ENCODE results near the gene TBX4.
A peak's percentile ranks its signal among the peaks of the same experiment; 100 is the strongest.
"Not testable (repeated sequence)": the region's sequence is repeated elsewhere in the genome, so short reads cannot be mapped to it uniquely, and the experiment has no call there.

Gene TBX4

DNA sequence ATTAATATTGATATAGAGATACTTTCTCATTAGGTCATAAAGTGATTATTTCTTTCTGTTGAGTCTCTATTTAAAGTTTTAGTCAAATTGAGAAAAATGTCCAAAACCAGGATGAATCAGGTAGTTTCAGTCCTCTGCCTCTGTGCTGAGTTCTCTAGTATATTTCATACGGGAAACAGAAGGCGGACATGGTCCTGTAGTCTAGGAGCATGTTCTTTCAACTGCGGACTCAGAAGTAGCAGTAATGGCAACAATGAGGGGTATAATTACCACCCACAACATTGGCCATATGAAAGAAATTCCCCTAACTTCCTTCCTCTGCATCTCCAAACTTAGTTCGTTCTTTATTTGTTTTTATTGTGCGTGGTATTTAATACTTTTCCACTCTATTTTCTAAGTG, 50.1 kb downstream of the TBX4 start:
- DNase-seq = no peak

DNA sequence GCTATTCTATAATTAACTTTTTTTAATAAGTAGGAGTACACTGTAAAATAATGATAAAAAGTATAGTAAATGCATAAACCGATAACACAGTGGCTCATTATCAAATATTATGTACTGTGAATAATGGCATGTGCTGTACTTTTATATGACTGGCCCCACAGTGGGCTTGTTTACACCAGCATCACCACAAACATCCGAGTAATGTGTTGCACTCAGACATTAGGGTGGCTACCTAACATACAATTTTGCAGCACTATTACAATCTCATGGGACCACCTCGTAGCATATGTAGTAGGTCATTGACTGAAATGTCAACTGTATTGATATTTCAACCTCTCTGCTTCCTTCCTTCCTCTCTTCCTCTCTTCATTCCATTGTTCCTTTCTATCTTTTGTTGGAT, 51.7 kb downstream of the TBX4 start:
- DNase-seq = no peak

DNA sequence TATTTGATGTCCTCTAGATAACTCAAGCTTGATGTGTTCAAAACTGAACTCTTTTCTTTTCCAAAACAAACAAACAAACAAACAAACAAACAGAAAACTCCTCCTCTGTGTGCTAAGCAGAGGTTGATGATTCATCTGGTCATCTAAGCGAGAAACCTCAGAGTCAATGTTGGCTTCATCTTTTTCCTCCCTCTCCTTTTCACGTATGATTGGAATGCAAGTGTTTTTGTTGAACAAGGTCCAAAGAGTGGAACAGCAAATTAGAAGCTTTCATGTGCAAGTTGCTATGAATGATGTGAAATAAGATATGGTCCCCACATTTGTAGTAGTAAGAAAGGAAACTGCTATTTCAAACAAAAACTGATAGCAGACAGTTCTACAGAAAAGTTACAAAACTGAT, 52.5 kb downstream of the TBX4 start:
- no peak for DNase-seq

DNA sequence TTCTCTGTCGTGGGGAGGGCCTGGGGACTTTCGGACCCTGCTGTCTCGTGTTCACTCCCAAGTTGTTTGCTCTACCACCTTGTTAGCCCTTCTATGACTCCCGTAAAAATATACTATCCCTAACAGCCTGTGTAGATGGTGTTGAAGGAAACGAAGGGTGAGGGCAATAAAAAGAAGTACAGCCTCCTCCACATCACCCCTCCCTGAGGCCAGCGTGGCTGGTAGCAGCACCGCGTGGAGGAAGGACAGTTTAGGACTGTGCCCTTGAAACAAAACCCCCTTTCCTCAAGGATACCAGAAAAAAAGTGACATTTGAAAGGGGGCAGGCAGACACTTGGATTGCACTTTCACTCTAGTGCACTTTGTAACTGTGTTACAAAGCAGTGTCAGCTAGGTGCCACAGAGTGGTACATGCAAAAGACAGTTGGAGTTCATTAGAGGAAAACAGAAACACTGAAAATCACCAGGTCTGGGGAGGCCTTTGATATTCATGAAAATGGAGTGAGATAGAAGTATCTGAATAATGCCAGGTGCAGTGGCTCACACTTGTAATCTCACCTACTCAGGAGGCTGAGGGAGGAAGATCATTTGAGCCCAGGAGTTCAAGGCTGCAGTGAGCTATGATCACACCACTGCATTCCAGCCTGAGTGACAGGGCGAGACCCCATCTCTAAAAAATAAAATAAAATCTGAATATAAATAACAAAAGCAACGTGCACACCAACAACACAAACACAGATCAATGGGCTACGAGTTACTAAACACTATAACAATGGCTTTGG, 53.8 kb downstream of the TBX4 start:
- DNase-seq = no peak

DNA sequence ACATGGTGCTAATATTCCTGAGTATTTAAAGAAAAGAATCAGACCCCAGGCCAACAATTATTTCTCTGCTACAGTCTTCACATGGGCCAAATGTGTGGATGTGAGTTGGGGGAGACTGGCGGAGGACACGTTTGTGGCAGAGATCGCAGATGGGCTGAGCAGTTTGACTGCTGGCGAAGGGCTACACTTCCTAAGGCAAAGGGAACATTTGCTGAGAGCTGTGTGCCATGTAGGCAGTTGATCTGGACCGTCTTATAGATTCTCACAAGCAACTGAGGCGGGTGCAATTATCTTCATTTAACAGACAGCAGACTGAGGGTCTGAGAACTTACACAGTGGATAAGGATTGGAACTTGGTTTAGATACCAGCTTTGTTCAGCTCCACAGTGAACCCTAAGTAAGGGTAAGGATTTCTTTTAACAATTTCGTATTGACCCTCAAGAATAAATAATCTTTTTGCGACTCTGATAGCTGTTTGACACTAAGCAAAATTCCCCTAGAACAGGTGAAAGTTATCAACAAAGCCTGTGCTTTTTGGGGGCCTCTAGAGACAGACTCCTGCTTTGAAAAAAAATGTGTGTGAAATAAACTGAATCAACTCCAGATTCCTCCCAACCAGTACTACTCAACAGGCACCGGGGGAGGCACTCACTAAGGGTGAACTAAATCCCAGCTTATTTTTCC, 55.3 kb downstream of the TBX4 start:
- no peak for DNase-seq

DNA sequence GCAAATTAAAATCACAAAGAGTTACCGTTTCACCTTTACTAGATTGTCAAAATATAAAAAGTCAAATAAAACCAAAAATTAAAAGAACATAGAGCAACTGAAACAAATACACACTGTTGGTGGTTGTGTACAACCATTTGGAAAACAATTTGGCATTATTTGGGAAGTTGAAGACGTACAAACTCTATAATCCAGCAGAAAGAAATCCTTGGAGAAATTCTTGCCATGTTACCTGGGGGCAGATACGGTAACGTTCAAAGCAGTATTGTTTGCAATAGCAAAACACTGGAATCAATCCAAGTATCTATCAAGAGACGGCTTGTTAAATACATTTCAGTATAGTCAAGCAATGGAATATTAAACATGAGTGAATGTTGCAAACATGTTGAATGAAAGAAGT, 56.7 kb downstream of the TBX4 start:
- no peak for DNase-seq

DNA sequence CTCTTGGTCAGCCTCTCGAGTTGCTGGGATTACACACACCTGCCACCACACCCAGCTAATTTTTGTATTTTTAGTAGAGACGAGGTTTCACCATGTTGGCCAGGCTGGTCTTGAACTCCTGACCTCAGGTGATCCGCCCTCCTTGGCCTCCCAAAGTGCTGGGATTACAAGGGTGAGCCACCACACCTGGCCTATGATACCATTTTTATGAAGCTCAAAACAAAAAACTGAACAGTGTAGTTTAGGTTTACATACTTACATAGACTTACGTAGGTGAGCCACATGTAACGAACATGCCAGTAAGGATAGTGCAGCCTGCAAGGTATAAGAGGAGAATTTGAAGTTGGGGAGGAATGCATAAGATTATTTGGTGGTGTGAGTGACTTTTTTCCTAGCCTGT, 57.2 kb downstream of the TBX4 start:
- not testable (repeated sequence) for DNase-seq

DNA sequence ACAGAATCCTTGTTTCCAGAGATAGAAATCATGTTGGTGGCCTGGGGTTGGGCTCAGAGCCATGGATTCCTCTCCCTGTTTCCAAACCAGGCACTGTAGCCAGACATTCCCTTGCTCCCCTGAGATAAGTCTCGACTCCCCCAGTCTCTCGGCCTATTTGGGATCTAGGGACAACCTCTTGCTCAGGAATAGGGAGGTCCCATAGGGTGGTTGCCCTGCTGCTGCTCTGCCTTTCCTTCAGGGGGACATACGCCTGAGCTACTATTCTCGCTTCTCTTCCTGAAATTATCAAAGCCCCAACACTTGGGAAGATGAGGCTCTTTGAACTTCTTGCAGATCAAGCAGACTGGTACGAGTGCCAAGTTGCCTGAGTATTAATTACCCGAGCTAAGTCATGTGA, 58.0 kb downstream of the TBX4 start:
- DNase-seq = no peak

DNA sequence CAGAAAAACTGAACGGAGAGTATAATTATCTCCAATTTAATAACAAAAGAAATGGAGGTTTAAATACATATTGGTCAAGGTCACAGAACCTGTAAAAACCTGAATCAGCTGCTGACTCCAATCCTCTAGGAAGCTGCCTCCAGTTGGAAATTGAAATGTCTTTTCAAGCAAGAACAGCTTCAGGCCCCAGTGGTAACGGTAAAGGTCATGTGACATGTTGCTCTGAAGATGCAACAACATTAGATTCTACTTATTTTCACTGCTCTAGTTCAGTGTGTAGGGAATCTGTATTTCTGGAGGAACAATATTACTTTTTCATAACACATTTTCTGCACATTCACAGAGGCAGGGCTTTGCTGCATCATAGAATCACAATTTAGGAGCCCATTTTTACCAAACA, 58.8 kb downstream of the TBX4 start:
- no peak for DNase-seq

DNA sequence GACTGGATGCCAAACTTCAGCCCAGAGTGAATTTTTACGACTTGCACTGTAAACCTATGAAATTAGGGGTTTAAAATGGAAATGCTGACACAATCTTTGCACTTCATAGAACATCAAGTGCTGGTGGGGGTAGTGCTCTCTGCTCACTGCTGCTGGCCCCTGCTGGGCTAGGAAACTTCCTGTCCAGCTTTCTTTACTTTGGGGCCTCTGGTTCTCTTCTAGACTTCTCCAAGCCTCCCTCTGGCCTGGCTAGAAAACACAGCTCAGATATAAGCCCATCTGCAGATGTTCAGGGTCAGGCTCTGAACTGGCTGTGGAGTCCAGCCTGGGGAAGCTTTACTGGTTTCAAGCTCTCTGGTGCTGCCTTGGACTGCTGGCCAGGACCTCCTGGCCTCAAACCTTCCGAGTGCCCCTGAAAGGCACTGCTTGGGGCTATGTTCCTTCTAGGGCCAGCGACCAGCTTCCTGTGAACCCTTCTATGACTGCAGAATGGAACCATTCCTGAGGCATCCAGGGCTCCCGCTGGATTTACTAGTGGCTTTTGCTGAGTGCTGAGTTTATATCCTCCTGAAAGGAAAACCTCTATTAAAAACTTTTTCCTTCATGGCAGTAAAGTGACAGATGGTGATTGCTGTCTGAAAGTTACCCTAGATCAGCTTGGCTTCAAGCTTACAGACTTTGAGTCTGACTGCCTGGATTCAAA, 59.4 kb downstream of the TBX4 start:
- peak; percentile 70 for DNase-seq

DNA sequence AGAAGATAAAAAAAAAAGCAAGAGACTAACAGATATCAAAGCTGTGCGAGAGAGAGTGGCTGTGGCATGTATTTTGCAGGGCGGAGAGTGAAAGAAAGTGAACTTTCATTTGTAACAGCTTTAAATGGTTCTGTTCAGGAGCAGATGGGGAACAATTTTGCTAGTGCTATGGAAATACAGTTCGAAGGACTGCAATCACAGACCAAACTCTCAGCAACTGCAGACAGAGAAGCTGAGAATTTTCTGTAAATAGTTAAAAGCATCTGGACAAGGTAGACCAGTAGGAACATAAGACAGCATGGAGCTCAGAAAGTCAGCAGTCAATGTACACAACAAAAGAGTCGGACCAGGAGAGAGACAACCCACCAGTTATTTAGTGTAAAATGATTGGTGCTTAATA, 62.3 kb downstream of the TBX4 start:
- DNase-seq = no peak

DNA sequence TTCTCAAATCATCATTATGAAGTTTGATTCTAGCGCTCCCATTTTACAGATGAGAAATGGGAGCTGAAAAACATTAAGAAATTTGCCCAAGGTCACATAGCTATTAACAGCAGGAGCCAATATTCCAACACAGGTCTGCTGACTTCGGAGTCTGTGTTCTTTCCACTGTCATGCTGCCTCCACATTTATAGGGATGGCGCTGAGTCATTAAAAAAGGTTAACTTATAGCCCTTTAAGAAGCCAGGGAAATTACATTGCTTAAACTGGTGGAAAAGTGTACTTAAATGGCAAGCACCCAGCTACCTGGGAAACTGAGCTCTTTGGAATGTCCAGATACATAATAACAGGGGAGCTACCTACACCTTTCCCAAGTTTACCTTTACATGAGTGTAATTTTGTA, 65.0 kb downstream of the TBX4 start:
- peak; percentile 60 for DNase-seq

DNA sequence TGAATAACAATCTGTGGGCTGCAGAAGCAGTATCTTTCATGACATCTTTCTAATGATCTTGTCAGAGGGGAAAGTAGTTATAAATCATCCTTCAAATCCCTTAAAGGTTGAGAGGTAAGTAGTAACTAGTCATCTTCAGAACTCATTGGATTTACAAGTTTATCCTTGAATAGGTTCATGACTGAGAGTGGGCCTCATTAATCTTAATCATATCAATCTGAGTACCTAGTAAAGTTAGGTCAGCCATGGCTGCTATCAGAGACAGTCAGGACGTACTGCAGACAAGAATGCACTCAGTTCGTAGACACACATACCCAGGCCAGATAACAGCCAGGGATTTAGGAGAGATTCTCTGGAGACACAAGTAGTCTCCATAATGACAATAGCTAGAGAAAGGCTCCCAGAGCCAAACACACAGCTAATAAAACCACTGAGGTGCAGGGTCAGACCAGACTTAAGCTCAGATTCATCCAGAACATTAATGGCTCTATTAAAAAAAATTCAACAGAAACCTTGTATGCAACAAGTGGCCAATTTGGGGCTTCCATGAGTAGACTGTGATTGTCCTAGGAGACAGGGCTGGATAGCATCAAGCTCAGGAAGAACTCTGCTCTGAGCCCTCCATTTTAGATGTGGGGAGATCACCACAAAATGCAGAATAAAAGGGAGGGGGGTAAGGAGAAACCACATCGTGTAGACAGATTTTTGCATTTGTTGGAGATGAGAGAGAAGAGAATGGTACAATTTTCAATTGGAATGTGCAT, 65.8 kb downstream of the TBX4 start:
- DNase-seq = peak; percentile 86

DNA sequence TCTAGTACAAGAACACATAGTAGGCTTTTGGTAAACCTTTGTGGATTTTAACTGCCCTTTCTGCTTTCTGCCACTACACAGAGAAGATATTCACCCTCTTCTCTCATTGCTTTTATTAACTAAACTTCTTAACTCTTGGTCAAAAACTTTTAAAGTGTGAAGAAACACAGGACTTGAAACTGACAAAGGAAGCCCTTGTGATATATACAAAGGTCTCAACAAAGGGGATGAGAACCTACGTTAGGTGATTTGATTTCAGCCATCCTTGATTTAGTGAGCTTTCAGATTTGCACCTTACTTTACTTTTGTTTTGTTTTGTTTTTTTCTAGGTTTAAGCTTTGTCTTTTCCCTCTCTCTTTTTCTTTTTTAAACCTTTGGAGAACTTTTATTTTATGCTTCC, 66.9 kb downstream of the TBX4 start:
- DNase-seq = no peak

DNA sequence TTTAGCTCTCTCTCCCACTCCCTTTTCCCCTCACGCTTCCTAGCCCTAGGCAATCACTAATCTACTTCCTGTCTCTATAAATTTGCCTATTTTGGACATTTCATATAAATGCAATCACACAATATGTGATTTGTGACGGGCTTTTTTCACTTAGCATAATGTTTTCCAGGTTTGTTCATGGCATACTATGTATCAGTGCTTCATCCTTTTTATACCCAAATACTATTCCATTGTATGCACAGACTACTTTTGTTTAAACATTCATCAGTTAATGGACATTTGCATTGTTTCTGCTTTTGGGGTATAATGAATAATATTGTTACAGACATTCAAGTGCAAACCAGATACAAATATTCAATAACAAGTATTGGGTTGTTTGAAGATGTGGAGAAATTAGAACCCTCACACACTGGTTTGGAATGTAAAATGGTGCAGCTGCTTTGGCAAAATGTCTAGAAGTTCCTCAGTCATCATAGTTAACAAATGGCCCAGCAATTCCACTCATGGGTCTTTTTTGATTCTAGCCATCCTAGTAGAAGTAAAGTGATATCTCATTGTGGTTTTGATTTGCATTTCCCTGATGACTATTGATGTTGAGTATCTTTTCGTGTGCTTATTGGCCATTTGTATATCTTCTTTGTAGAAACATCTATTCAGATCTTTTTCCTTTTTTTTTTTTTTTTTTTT, 67.7 kb downstream of the TBX4 start:
- no peak for DNase-seq

DNA sequence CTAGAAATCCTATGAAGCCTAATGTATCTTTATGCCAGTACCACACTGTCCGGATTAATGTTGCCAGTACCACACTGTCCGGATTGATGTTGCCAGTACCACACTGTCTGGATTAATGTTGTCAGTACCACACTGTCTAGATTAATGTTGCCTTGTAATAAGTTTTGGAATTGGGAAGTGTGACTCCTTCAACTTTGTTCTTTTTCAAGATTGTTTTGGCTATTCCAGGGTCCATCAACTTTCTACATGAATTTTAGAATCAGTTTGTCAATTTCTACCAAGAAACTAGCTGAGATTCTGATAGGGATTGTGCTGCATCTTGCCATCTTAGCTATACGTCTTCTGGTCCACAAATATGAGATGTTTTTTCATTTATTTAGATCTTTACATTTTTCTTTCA, 68.7 kb downstream of the TBX4 start:
- DNase-seq = no peak

DNA sequence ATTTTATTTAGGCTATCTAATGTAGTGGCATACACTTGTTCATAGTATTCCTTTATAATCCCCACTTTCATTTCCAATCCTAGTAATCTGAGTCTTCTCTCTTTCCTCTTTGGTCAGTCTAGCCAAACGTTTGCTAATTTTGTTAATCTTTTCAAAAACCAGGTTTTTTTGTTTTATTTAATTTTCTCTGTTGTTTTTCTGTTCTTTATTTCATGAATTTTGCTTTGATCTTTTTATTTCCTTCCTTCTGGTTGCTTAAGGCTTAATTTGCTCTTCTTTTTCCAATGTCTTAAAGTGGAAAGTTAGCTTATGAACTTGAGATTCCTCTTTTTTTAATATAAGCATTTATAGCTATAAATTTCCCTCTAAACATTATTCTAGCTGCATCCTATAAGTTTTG, 69.9 kb downstream of the TBX4 start:
- no peak for DNase-seq

DNA sequence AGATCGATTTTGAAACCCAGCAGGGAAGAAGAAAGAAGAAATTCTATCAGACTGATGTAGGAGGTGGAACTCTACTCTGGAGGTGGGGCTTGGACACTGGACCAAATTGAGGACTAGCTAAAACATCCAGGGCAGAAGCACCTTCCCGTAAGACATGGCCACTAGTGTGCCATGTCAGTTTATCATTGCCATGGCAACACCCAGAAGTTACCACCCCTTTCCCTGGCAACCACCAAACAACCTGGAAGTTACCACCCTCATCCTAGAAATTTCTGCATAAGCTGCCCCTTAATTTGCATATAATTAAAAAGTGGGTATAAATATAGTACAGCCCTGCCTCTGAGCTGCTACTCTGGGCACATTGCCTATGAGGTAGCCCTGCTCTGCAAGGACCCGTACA, 72.1 kb downstream of the TBX4 start:
- no peak for DNase-seq

DNA sequence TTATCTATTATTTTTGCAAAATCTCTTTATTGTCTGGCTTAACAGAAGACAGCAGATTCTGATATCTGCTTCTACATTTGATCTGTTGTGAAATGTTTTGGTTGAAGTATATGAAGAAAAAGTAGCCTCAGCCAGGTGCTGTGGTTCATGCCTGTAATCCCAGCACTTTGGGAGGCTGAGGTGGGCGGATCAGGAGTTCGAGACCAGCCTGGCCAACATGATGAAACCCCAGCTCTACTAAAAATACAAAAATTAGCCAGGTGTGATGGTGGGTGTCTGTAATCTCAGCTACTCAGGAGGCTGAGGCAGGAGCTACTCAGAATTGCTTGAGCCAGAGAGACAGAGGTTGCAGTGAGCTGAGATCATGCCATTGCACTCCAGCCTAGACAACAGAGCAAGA, 75.2 kb downstream of the TBX4 start:
- not testable (repeated sequence) for DNase-seq

DNA sequence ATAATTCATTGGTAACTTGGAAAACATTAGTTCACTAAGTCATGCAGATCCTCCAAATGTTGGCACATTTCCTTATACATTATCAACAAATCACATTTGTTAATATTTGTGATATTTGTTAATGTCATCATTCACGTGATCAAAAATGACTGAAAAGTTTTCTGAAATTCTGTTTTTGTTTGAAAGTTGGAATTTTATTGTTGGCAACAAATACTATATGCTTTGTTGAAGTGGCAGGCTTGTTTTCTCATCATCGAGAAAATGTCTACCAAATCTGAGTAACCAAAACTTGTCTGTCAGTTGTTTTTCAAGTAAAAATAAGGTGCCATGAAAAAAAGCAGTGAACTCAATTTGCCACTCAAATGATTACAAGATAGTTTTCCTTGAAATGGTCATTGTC, 75.9 kb downstream of the TBX4 start:
- no peak for DNase-seq

DNA sequence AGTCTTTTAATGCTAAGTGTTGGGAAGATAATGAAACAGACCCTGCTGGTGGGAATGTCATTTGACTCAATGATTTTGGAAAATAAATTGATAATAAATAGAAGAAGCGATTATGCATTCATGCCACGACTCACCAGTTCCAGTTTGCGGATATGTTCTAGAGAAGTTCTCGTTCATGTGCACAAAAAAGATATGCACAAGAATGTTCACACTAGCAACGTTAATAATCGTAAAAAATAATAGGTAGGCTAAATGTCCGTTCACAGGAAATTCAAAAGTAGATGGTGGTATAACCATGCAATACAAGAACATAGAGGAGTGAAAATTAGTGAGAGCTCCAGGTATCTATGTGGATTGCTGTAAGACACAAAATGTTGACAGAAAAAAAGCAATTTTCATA, 79.0 kb downstream of the TBX4 start:
- no peak for DNase-seq

DNA sequence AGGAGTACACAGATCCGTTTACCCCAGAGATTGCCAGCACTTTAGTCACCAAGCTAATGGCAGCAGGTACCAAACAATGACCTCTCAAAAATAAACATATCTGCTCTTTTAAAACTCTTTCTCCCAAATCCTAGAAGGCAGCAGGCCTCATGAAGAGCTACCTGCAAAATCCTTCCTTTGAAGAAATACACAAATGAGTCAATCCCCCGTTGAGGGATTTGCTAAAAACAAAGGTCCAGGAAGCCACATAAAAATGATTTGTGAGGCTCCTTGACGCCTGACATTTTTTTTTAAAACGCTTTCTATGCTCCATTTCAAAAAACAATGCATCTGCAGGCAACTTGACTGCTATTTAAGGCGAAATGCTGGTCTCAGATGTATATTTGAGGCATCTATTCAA, 80.6 kb downstream of the TBX4 start:
- DNase-seq = no peak

DNA sequence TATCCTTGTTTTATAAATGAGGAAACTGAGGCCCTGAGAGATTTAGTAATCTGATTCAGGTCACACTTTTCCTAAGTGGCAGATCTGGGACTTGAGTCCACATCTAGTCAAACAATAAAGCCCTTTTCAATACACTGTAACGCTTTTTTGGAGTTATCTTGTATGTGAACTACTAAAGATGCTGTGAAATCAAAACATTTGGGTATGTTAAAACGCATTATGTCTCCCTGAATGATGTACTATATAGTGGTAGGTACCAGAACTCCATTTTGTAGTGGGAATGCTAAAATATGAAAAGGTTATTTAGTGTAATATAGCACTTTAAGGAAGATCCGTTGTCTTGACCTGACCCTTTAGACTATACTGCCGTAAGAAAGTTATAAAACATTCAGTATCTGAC, 81.6 kb downstream of the TBX4 start:
- DNase-seq = no peak

All from islet precursor cell (in vitro differentiated cells).